MM.1S (cell line): ENCODE results near the gene NDUFAF8.

Experiments
- EZH2 ChIP-seq: fragments of 300-600 bp; sonication (generic); optimal IDR thresholded peaks from 2 replicates; pipeline ENCODE3; 2017; ENCODE audit warnings: low read depth, mild to moderate bottlenecking, antibody characterized with exemption, low read length, mixed read lengths
- EZH2phosphoT487 ChIP-seq: fragments of 300-600 bp; sonication (generic); IDR thresholded peaks from 2 replicates; pipeline ENCODE4 v1.6.1; 2018; ENCODE audit warnings: antibody characterized with exemption, low read length

- TF ChIP-seq EZH2phosphoT487 (no peak), EZH2 (no peak)
These were observed 35.3 kb downstream of the NDUFAF8 start for GRCh38 chr17:81274471-81274855.
